Measurements from ENCODE around the gene LTO1.

Gene LTO1, protein sequence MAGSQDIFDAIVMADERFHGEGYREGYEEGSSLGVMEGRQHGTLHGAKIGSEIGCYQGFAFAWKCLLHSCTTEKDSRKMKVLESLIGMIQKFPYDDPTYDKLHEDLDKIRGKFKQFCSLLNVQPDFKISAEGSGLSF

DNA sequence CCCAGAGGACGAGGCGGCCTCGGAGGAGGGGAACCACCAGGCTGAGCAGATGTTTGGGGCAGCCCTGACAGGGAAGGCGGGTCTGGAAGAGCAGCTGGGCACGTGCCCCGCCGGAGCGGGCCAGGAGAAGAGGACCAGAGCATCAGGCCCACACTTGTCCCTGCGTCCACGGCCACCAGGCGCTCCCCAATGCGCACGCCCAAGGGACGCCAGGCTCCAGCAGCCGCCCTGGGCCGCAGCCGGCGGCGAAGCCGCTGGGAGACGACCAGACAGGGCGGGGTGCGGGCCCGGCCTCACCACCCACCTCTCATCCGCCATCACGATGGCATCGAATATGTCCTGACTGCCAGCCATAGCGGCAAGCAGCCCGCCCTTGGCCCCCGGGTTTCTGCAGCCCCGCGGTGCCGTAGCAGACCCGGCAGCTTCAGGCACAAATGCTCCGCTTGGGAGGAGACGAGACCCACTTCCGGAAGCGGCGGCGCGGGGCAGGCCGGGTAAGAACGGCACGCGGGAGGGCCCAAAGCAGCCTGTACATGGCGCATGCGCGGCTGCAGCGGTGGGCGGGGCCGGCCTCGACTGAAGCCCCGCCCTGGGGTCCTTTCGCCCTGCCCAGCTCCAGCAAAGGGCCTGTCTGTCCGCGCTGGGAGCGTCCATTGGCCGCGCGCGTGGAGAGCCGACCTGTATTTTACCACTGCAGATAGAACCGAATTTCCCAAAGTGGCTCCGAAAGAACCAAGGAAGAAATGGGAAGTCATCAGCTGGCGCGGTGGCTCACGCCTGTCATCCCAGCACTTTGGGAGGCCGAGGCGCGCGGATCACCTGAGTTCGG lies at the start of gene LTO1:
LTO1 (minus strand) TSS at position 468 of the 829 bp plus-strand sequence; CDS start at position 354, 114 bp downstream.
- peak; percentile 86 to 95 (median 91) for DNase-seq

DNA sequence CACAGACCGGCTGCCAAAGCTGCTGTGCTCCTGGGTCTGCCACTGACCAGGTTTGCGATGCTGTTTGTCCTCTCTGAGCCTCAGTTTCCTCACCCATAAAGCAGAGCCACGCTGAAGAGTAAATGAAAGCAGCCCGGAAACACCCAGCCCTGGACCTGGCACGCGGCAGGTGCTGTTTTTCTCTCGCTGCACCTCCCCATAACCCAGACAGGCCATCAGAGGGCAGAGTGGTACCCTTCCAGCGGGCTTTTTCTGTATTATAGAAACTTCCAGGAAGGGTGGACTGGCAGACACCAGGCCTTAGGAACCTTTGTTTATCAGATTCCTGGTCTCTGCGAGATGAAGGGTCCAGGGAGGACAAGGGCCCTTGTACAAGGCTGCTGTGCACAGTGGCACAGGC lies 46.6 kb upstream of the LTO1 start:
- DNase-seq, result no peak

DNA sequence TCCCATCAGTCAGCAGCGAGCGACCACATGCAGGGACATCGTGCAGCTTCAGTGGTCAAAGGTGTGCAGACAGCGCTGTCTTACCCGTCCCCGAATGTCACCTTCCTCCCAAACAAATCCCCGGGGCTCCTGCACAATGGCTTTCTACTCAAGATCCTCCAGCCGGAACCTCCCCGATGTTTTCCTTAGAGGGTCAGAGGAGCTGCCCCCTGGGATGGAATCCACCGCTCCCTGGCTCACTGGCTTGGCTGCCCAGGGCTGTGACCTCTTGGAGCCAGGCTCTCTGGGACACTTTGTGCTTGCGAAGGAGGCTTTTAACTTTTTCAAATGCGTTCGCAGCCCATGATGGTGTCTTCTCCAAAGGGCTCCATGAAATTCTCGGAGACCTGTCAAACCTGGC lies 46.0 kb upstream of the LTO1 start:
- no peak for DNase-seq

GRCh38 chr11:69718912-69719311 lies 43.8 kb upstream of the LTO1 start:
- DNase-seq, result no peak

DNA sequence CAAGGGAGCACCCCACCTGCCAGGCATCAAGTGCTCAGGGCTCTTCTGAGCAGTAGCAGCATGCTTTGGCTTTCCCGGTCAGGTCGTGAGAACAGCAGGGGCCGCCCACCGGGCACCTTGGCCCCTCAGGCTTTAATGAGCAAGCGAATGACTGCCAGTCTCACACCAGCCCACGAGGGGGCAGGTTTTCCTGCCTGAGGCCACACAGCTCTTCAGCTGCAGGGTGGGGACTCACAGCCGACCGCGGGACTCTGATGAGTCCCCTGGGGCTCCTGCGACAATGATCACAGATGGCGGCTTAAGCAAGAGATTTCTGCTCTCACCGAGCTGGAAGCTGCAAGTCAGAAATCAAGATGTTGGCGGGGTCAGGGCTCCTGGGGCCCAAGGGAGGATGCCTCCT lies 43.0 kb upstream of the LTO1 start:
- DNase-seq, result no peak

DNA sequence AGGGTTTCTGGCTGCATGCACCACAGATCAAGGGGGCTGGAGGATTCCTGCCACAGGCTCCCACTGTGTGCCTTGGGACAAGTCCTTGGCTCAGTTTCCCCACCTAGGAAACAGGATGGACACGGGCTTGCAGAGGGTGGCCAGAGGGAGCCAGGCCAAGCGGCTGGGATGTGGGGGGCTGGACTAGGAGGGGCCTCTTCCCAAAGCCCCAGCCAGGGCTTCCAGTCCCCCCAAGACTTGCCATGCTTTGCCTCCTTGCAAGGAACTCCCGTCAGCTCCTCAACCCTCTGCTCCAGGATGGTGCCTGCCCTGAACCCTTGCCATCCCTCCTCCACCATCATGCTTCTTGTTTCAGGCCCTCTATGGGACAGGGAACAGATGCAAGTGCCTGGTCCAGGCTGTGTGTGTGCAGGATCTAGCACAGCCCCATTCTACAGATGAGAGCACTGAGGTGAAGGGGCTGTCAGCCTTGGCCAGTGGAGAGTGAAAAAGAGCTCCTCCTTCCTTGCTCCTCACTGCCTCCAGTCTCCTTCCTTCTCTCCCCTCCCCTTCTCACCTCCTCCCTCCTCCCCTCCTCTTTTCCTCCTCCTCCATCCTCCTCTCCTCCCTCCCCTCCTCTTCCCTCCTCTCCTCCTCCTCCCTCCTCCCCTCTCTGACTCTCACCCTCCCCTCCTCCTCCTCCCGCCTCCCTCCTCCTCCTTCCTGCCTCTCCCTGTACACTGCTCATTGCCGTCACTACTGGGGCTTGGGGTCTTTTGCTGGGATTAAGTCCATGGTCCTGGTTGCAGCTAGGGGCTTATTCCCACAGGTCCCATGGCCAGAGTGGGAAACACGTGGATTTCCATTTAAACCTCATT lies 42.0 kb upstream of the LTO1 start:
- DNase-seq, result no peak

DNA sequence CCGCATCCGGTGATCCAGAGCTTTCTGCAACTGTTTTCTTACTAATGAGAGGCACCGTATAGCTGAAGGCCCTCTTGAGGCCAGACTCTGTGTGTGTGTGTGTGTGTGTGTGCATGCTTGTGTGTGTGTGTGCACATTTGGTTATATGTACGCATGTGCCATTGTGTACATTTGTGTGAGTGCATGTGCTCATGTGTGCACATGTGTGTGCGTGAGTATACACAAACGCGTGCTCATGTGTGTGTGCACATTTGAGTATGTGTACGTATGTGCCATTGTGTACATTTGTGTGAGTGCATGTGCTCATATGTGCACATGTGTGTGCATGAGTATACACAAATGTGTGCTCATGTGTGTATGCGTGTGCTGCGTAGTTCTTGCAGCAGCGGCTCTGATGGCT lies 40.9 kb upstream of the LTO1 start:
- DNase-seq, result no peak

DNA sequence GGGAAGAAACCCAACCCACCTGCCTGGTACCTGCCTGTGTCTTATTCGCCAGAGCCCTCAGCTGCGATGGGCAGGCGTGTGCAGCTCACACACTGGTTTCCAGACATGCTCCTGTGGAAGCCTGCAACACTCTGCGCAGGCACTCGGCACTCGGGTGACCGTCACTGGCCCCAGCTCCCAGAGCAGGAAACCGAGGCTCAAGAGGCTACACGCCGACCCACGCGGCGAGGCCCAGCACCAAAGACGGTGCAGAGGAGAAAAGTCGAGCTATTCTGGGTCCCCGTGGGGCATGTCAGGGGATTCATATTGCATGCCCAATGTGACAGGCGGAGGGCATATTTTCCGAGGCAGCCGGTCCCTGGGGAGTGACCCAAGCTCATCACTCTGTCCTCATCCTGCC lies 40.3 kb upstream of the LTO1 start:
- no peak for DNase-seq

GRCh38 chr11:69711822-69712801 lies 37.0 kb upstream of the LTO1 start:
- peak in 4 of 6 experiments; percentile 11 to 70 (median 66) for DNase-seq

DNA sequence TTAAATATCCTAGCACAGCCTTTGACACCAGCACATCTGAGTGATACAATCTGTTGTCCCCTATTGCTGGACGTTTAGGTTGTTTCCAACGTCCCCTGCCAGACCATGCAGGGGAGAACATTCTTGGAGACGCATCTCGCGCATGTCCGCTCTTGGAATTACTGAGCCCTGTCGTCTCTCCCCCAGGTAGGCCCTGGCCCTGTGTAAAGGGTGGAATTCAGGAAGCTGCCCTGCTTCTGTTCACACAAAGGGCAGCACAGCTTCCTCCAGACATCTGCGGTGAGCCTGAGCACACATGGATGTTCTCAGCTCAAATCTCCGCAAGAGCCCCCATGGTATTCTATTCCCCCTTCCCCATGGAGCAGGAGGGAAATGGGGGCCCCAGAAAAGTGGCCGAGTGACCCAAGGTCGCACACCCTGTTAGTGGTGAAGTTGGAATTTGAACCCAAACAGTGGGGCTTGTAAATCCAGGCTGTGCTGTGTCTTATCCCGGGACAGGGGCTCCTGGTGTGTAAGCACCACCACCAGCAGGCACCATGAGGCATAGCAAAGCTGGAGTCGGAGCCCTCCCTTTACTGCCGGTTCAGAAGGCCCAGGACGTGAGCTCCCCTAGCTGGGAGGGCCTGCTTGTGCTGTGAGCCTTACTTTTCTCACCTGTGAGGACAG lies 33.7 kb upstream of the LTO1 start:
- no peak for DNase-seq

GRCh38 chr11:69707176-69707575 lies 32.0 kb upstream of the LTO1 start:
- DNase-seq, result no peak

- no peak for DNase-seq
These were observed 31.0 kb upstream of the LTO1 start for GRCh38 chr11:69705901-69706787.

- DNase-seq, result no peak
These were observed 30.2 kb upstream of the LTO1 start for GRCh38 chr11:69705351-69705811.

DNA sequence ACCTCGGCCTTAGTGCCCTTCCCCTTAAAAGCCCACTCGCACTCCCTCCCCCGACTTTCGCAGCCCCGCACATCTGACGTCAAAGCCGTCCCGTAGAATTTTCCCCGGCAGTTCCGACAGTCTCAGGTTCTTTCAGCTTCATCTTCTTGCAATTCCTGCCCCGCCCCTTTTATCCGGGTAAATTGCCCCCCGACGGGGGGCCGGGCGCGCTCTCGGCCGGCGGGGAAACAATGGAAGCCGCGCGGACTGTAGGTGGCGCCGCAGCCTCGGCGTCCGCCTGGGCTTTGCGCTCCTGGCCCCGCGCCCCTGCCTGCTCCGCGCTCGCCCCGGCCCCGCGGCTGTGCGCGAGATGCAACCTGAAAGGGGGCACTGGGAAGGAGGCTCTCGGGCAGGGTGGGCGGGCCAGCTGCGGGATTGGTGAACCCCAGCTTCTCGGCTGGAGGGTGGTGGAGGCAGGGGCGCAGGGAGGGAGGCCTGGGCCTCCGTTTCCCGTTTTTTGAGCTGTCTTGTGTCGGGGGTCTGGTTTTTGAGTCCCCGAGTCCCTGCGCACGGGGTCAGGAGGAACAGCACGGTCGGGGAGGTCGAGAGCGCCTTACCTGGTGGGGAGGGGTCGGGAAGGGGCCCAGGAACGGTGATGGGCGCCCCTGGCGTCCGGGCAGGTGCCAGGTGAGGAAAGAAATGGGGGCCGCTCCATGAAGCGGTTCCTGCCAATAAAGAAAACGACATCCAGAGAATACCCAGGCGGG lies 29.5 kb upstream of the LTO1 start:
- DNase-seq, result peak in 1 of 6 experiments; percentile 11

DNA sequence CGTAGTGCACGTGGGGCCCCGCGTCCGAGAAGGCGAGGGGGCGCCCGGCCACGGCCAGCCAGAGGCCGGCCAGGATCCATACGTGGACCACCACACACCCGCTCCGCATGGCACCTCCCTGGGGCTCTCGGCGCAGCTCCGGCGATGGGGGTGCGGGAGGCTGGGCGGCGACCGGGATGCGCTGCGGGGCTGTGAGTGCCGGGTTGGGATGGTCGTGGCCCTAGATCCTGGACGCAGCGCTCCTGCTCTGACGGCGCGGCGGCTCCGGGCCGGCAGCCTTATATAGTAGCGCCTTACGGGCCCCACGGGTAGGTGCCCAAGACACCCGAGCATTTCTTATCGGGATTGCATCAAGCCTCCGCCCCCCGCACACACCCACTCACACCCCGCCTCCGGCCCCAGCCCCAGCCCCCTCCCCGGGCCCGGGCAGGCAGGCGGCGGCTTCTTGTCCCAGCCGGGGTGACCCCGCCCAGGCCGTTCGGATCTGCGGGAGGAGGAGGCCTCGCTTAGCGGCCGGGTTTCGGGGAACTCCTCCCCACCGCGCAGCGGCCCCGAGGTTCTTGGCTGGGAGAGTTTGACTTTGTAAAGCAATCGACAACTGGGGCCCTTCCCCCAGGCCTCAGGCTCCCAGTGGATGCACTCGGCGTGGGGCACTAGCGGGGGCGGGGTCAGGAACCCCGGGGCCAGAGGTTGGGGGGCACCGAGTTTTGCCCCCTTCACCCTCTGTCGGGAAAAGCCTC lies 28.8 kb upstream of the LTO1 start, which contains the start of gene FGF19:
FGF19 (minus strand) TSS at position 255 of the 740 bp plus-strand sequence; CDS start at position 109, 146 bp downstream.
- DNase-seq, result no peak

DNA sequence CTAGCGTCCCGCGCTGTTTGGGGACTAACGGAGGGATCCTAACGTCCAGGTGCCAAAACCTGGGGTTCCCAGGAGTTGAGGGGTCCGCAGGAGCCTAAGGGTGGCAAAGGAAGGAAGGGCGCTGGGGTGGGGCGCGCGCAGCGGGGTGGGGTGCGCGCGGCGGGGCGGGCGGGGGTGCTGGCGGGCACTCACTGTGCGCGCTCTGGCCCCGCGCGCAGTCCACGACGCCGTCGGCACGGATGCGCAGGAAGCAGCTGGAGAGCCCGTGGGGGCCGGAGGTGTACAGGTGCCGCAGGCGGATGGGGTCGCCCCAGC lies 28.3 kb upstream of the LTO1 start:
- no peak for DNase-seq

GRCh38 chr11:69702769-69703452 lies 27.8 kb upstream of the LTO1 start:
- no peak for DNase-seq

- DNase-seq, result no peak
These were observed 27.1 kb upstream of the LTO1 start for GRCh38 chr11:69702239-69702691.

Measured in stimulated activated naive CD4-positive, alpha-beta T cell (primary cell).